Stimulated activated naive CD8-positive, alpha-beta T cell treated with anti-CD3 and anti-CD28 coated beads, Interleukin-15, Interleukin-2, amounts not matched to agents 100 ng/mL and 50 ng/mL, for 24 hours (primary cell): ENCODE data around the gene CMTM4.
"Not testable (repeated sequence)": the region's sequence is repeated elsewhere in the genome, so short reads cannot be mapped to it uniquely, and the experiment has no call there.

Experiments
- H3K27ac Mint-ChIP-seq: one replicate; pipeline ENCODE4 v1.8.0; 2021; ENCODE audit warnings: mild to moderate bottlenecking, mixed read lengths
- H3K27me3 Mint-ChIP-seq: one replicate; pipeline ENCODE4 v1.8.0; 2021; ENCODE audit warnings: mixed read lengths
- H3K36me3 Mint-ChIP-seq: one replicate; pipeline ENCODE4 v1.8.0; 2021; ENCODE audit warnings: low read depth, mixed read lengths
- H3K4me1 Mint-ChIP-seq: one replicate; pipeline ENCODE4 v1.8.0; 2021; ENCODE audit warnings: low read depth, mixed read lengths
- H3K4me3 Mint-ChIP-seq: one replicate; pipeline ENCODE4 v1.8.0; 2021; ENCODE audit warnings: mild to moderate bottlenecking, mixed read lengths
- H3K9me3 Mint-ChIP-seq: one replicate; pipeline ENCODE4 v1.8.0; 2021; ENCODE audit warnings: mixed read lengths

CMTM4 gene

DNA sequence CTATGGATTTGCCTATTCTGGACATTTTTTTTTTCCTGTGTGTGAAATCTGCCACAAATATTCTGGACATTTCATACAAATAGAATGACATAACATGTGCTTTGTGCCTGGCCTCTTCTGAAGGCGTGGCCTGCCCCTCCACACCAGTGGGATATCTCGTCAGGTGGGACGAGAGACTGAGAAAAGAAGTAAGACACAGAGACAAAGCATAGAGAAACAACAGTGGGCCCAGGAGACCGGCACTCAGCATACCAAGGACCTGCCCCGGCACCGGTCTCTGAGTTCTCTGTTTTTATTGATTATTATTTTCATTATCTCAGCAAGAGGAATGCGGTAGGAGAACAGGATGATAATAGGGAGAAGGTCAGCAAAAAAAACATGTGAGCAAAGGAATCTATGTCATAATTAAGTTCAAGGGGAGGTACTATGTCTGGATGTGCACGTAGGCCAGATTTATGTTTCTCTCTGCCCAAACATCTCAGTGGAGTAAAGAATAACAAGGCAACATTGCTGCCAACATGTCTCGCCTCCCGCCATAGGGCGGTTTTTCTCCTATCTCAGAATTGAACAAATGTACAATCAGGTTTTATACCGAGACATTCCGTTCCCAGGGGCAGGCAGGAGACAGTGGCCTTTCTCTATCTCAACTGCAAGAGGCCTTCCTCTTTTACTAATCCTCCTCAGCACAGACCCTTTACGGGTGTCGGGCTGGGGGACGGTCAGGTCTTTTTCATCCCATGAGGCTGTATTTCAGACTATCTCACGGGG lies 68.7 kb downstream of the CMTM4 start:
- not testable (repeated sequence) for H3K4me1 Mint-ChIP-seq, H3K36me3 Mint-ChIP-seq, H3K4me3 Mint-ChIP-seq, H3K27ac Mint-ChIP-seq, H3K27me3 Mint-ChIP-seq, H3K9me3 Mint-ChIP-seq

DNA sequence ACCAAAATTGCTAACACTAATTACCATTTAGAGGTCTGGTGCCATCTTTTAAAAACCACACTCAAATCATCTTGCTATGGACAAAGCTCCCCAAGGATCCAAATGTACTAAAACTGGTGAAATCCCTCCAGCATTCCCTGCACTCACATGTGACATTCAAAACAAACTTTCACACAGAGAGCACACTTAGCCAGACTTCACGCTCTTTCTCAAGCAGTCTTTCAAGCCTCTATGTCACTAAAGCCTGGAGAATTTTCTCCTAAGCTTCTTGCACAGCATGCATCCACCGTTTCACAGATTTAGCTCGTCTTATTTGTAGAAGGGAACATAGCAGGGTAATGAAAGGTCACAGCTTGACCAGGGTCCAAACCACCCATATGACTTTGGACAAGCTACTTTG lies 72.8 kb downstream of the CMTM4 start:
- H3K9me3 Mint-ChIP-seq = no peaks in the 10 kb centered on the region

DNA sequence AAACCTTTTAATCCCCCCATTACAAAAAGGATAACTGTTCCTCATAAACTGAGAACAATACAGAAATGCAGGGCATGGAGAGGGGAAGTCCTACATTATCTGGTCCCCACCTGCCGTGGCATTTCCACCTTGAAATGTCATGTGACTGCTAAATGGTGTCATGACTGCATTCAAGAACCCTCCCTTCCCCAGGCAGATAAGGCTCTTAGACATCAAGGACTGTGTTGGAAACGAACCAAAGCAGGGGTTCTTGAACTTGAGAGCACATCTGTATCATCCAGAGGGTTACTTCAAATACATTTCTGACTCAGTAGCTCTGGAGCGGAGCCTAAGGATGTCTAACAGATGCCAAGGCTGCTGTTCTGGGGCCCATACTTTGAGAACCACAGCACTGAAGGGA lies 73.7 kb downstream of the CMTM4 start:
- Mint-ChIP-seq H3K4me3 (no peak overlapping the region), H3K36me3 (no peaks in the 10 kb centered on the region), H3K27me3 (no peaks in the 10 kb centered on the region), H3K9me3 (no peaks in the 10 kb centered on the region), H3K4me1 (peaks cover 9% of the 10 kb centered on the region), H3K27ac (no peak overlapping the region)

More for the DNA sequence above, 72.8 kb downstream of the CMTM4 start:
- Mint-ChIP-seq H3K4me3 (no peak overlapping the region), H3K36me3 (no peaks in the 10 kb centered on the region), H3K27me3 (no peaks in the 10 kb centered on the region), H3K4me1 (peaks cover 9% of the 10 kb centered on the region), H3K27ac (no peak overlapping the region)

DNA sequence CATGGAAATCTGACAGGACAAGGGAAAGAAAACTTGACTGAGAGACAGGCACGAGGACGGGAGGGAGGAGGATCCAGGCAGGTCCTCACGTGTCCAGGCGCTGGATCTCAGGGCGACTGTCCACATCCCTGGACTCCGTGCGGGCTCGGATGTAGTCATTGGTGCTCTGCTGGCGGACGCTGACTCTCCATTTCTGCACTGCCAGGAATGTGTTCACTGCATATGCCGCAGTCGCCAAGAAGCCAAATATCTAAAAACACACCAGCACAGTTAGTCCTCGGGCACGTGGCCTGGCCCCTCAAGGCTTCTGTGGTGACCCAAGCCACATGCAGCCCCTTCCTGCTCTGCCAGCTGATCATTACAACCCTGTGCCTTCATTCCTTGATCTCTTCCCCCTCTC lies 74.6 kb downstream of the CMTM4 start:
- Mint-ChIP-seq H3K27ac (no peak overlapping the region), H3K9me3 (no peaks in the 10 kb centered on the region), H3K4me3 (no peak overlapping the region), H3K4me1 (peaks cover 9% of the 10 kb centered on the region), H3K36me3 (no peaks in the 10 kb centered on the region), H3K27me3 (no peaks in the 10 kb centered on the region)

DNA sequence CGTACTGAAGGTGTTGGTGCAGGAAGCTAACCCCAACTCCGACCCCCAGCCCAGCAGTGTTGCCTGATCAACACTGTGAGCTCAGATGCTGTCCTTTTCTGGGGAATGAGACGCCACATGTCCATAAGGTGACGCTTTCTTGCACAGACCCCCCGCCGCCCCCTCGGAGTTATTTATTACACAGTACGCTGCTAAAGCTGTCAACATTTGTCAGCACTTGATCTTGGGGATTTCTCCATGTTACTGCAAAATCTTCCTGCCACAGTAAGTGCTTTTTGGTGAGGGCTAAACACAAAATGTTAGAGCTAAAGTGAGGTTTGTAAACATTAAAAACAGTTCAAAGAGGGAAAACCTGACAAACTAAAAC lies 76.1 kb downstream of the CMTM4 start:
- Mint-ChIP-seq H3K4me1 (peaks cover 9% of the 10 kb centered on the region), H3K9me3 (no peaks in the 10 kb centered on the region), H3K27ac (no peak overlapping the region), H3K36me3 (no peaks in the 10 kb centered on the region), H3K4me3 (no peak overlapping the region), H3K27me3 (no peaks in the 10 kb centered on the region)

DNA sequence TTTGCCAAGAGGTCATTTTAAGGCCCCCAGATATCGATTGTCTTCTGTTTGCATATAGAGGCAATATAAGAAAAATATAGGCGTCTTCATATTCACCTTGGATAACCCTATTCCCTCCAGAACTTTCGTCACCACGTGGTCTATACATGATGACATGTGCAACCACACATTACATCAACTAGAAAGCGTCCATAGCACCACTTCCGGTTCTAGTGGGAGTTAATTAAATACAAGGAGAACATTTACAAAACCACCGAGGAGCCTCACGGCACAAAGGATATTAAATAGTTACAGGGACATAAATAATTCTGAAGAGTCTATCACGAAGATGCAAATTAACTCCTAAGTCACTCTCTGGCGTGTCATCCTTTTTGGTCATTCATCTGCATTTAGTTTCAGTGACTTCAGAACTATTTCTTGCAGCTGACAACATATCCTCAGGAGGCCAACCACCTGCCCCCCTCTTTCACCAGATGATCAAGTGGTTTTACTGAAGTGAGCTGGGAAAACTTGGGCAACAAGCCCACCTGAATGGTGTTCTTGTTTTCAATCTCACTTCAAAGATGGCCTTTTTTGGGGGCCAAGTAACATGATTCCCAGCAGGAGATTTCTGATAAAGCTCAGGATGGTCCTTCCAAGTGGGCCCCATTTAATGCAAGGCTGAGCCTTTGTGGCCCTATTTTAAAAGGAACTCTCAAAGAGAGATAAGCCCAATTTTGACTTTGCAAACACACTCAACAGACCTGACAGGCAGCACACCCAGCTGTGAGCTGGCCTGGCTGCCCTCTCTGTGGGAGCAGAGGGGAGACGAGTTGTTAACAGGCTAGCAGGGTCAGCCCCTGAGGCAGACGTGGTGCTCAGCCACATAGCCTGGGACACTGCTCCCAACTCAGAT lies 76.8 kb downstream of the CMTM4 start:
- Mint-ChIP-seq H3K4me1 (peaks cover 9% of the 10 kb centered on the region), H3K36me3 (no peaks in the 10 kb centered on the region), H3K27ac (no peak overlapping the region), H3K27me3 (no peaks in the 10 kb centered on the region), H3K4me3 (no peak overlapping the region), H3K9me3 (no peaks in the 10 kb centered on the region)

DNA sequence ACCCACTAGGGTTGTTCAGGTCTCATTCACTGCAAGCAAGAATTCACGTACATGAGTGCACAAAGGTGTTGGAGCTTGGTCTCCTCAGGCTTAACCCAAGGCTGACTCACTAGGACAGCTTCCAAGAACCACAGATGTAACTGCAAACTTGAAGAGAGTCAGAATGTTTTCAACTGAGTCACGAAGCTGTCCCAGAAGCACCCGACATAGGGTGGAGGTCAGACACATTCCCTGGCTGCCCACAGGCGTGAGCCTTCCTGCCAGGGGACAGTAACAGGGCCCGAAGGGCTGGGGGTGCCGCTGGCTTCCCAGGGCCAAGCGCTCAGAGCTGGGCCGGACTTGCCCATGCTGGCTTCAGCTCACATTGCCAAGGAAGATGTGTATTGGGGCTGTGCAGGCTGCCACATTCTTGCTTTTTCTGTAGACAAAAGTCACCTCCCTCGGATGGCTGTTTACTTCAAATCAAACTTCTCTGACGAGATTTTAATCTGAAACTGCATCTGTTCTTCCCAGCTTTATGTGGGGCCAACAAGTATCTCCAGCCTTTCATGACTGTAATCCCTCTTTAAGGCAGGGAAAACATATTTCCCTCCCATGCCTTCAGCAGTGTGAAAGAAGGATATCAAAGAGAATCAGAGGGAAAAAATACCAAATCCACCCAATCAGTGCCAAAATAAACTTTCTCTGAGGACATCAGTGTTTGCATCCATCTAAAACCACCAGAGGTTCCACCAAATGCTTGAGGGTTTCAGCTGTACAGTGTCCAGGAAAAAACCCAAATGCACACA lies 77.8 kb downstream of the CMTM4 start:
- Mint-ChIP-seq H3K27ac (peak overlapping the region; percentile 13), H3K36me3 (no peaks in the 10 kb centered on the region), H3K4me3 (no peak overlapping the region), H3K9me3 (no peaks in the 10 kb centered on the region), H3K27me3 (no peaks in the 10 kb centered on the region), H3K4me1 (peaks cover 9% of the 10 kb centered on the region)

DNA sequence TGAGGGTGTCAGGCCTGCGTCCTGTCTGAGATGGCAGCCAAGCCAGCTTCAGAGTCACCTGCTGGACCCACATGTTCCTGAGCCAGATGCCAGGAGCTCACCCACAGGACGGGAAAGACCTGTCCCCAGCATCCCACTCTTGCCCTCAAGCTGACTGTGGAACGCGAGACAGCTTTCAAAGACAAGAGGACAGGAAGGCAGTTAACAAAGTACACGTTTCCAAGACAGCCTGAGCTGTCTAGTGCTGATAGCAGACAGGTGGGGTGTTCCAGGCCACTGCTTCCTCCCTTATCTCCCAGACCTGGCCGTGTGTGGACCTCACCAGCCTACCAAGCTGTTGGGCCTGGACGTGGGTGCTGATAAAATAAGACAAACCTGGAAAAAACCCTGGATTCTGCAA lies 78.8 kb downstream of the CMTM4 start:
- Mint-ChIP-seq H3K9me3 (no peaks in the 10 kb centered on the region), H3K4me1 (peaks cover 9% of the 10 kb centered on the region), H3K27me3 (no peaks in the 10 kb centered on the region), H3K4me3 (no peak overlapping the region), H3K36me3 (peaks cover 4% of the 10 kb centered on the region), H3K27ac (no peak overlapping the region)

DNA sequence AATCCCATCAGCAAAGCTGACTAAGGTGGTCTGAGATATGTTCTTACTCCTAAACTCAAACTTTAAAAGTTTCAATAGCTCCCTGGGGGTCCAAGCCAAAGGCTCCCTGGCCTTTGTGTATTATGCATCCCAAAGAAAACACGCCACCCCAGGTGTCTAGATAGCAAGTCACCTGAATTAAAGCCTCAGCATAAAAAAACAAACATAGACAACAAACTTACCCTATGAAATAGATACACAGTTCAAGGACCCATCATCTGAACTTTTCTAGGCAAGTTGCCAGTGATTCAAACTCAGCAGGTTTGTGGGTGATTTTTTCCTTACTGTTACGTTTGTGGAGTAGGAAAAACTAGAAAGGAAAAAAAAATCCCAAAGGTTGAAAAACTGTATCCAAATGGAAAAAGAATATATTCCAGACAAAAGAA lies 79.5 kb downstream of the CMTM4 start:
- H3K4me1 Mint-ChIP-seq = peaks cover 9% of the 10 kb centered on the region
- no peak overlapping the region for H3K4me3 Mint-ChIP-seq
- H3K27me3 Mint-ChIP-seq = no peaks in the 10 kb centered on the region
- peaks cover 7% of the 10 kb centered on the region for H3K36me3 Mint-ChIP-seq
- no peak overlapping the region for H3K27ac Mint-ChIP-seq
- no peaks in the 10 kb centered on the region for H3K9me3 Mint-ChIP-seq

DNA sequence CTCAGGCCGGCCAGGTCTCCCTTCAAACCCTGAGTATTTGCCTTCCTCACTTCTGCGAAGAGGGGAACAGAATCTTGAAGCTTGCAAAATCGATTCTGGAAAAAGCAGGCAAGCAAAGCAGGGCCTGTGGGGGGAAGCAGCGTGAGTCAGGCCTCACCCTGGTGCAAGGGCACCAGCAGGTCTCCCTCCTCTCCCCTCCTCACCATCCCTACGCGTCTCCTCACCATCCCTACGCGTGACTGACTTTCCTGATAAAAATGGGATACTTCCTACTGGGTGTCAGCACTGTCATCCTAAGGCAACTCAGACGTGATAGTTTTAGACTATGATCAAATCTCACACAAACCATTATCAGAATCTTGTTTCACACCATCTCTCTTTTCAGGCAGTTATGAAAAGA lies 80.0 kb downstream of the CMTM4 start:
- H3K9me3 Mint-ChIP-seq = no peaks in the 10 kb centered on the region
- no peaks in the 10 kb centered on the region for H3K27me3 Mint-ChIP-seq
- H3K27ac Mint-ChIP-seq = no peak overlapping the region
- peaks cover 9% of the 10 kb centered on the region for H3K4me1 Mint-ChIP-seq
- no peak overlapping the region for H3K4me3 Mint-ChIP-seq
- H3K36me3 Mint-ChIP-seq = peaks cover 8% of the 10 kb centered on the region

DNA sequence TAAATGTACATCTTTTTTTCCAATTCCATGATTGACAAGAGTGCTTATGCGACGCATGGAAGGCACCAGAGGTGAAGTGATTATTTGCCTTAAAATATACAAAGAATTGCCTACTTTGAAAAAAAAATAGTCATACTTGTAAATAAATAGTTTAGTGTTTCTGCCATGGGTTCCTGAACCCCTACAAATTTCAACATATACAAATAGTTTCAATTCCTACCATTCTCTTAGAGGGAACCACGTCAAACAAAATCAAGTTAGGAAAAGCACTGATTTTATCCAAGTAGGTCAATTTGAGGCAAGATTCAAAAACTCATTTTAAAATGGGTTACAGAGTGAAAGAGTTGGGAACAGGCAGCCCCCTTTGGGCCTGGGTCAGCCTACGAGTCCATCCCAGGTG lies 80.4 kb downstream of the CMTM4 start:
- H3K27ac Mint-ChIP-seq = no peak overlapping the region
- H3K36me3 Mint-ChIP-seq = peaks cover 8% of the 10 kb centered on the region
- no peak overlapping the region for H3K4me3 Mint-ChIP-seq
- H3K27me3 Mint-ChIP-seq = no peaks in the 10 kb centered on the region
- no peaks in the 10 kb centered on the region for H3K9me3 Mint-ChIP-seq
- peaks cover 9% of the 10 kb centered on the region for H3K4me1 Mint-ChIP-seq

DNA sequence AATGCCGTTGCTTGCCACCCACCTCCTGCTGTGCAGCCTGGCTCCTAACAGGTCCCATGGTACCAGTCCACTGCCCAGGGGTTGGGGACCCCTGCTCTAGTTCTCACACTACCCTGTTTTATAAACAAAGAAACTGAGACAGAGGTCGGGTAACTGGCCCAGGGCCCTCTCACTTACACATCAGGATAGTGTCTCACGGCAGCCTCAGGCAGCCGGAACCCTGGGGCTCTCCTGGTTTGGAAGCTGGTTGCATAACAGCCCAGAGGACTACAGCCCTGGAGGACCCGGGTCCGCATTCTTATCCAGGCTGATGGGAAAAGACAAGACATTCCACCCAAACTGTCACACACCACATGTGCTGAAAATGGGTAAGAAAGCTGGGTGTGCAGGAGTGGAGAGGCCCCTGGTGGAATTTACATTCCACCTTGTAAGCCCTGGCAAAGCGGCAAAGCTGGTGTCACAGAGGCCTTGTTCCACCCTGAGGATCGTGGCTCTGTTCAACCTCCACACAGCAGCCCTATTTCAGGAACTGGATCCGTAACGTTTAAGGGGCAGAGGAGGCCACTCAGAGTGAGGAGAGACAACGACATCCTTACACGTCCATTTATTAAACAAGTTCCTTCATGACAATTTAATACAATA lies 82.3 kb downstream of the CMTM4 start:
- Mint-ChIP-seq H3K36me3 (peaks cover 22% of the 10 kb centered on the region), H3K9me3 (no peaks in the 10 kb centered on the region), H3K27me3 (no peaks in the 10 kb centered on the region), H3K27ac (no peak overlapping the region), H3K4me3 (no peak overlapping the region), H3K4me1 (peaks cover 2% of the 10 kb centered on the region)

DNA sequence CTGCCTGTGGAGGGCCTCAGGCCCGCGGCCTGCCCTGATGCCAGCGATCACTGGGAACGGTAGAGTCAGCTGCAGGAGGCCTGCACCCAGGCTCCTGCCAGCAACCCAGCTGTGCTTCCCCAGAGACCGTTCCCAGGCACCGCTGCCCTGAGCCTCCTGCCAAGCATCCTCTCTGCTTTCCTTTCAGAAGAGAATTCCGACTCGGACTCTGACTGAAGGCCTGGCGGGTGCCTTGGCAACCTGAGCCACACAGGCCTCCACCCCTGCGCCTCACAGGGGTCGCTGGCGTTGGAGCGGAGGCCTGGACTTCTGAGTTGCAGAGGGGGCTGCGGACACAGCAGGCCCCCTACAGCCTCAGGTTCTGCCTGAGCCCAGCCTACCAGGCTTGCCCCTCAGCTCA lies 84.1 kb downstream of the CMTM4 start:
- Mint-ChIP-seq H3K4me1 (peaks cover 12% of the 10 kb centered on the region), H3K36me3 (peaks cover 24% of the 10 kb centered on the region), H3K27ac (no peak overlapping the region), H3K9me3 (no peaks in the 10 kb centered on the region), H3K4me3 (no peak overlapping the region), H3K27me3 (no peaks in the 10 kb centered on the region)

DNA sequence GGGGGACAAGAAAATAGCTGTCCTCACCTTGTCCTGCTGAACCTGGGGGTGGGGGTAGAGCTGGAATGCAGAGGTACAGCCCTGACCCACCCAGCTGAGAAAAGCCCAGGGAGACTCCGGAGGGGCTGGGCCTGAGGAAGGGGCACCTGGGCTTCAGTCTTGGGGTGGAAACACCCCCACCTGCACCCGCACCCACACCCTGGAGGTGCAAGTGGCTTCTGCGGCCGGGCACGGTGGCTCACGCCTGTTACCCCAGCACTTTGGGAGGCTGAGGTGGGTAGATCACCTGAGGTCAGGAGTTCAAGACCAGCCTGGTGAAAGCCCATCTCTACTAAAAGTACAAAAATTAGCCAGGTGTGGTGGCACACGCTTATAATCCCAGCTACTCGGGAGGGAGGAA lies 84.6 kb downstream of the CMTM4 start:
- H3K4me3 Mint-ChIP-seq, H3K9me3 Mint-ChIP-seq, H3K27ac Mint-ChIP-seq, H3K27me3 Mint-ChIP-seq: not testable (repeated sequence)
- peaks cover 18% of the 10 kb centered on the region for H3K4me1 Mint-ChIP-seq
- H3K36me3 Mint-ChIP-seq = peaks cover 25% of the 10 kb centered on the region
